ENCODE data around the gene TYW1.
"Not testable (repeated sequence)": the region's sequence is repeated elsewhere in the genome, so short reads cannot be mapped to it uniquely, and the experiment has no call there.

DNA sequence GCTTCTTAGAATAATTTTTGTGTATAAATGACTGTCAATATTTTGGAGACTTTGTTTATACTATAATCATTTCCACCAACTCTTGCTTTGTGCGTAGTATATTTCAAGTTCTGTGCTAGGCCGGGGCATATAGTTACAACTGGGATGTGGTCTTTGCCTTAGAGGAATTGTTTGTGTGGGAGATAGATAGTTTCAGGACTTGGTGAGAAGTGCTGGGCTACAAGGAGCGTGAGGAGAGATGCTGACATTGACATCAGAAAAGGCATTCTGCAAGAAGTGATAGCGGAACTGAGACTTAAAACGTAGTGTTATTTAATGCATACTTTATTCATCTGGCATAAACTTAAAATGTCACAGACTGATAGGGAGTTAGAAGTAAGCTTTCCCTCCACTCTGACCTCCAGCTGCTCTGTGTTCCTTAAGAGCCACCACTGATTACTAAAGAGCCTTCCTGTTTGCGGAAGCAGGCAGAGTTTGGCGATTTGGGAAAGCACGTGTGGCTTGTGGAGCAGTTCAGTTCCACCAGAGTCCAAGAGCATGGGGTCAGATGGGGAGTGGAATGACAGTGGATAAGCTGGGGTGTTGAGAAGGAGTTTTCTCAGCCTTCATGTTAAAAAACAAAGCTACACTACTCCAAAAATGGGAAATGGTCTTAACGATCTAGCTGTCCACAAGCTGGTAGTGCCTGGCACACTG lies 146.6 kb downstream of the TYW1 start:
- TF ChIP-seq, protein P1, sequence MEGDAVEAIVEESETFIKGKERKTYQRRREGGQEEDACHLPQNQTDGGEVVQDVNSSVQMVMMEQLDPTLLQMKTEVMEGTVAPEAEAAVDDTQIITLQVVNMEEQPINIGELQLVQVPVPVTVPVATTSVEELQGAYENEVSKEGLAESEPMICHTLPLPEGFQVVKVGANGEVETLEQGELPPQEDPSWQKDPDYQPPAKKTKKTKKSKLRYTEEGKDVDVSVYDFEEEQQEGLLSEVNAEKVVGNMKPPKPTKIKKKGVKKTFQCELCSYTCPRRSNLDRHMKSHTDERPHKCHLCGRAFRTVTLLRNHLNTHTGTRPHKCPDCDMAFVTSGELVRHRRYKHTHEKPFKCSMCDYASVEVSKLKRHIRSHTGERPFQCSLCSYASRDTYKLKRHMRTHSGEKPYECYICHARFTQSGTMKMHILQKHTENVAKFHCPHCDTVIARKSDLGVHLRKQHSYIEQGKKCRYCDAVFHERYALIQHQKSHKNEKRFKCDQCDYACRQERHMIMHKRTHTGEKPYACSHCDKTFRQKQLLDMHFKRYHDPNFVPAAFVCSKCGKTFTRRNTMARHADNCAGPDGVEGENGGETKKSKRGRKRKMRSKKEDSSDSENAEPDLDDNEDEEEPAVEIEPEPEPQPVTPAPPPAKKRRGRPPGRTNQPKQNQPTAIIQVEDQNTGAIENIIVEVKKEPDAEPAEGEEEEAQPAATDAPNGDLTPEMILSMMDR (IDR thresholded peaks at IDR 0.05): not testable (repeated sequence)
- TF ChIP-seq POLR2AphosphoS5, POLR2A, EP300 (IDR thresholded peaks at IDR 0.05): not testable (repeated sequence)
